Endothelial cell of umbilical vein (primary cell): ENCODE data around the gene FAM83C.
"Not testable (repeated sequence)": the region's sequence is repeated elsewhere in the genome, so short reads cannot be mapped to it uniquely, and the experiment has no call there.

ENCODE experiments used
- CTCF ChIP-seq, 2 donors: IDR thresholded peaks; 1 replicate in 1 of 2; 2 replicates in 1 of 2; pipeline ENCODE4 v1.5.1; 2011; ENCODE audit warnings: low read length in 2 of 2, mild to moderate bottlenecking in 2 of 2, moderate library complexity in 2 of 2, control low read depth in 1 of 2, inconsistent platforms in 1 of 2, low read depth in 1 of 2; ENCODE audit not compliant: insufficient read depth in 1 of 2; ENCODE audit errors: extremely low read depth in 1 of 2
- EZH2 ChIP-seq: IDR thresholded peaks from 2 replicates; pipeline ENCODE4 v1.6.1; 2012; ENCODE audit warnings: borderline replicate concordance, low read depth, mild to moderate bottlenecking, moderate library complexity, low read length, inconsistent platforms; ENCODE audit not compliant: severe bottlenecking
- GATA2 ChIP-seq: IDR thresholded peaks from 2 replicates; pipeline ENCODE4 v1.7.0; 2011; ENCODE audit warnings: low read depth, mild to moderate bottlenecking, moderate library complexity, mixed read lengths, low read length; ENCODE audit not compliant: insufficient read length, insufficient read depth
- JUN ChIP-seq: IDR thresholded peaks from 2 replicates; pipeline ENCODE4 v1.6.1; 2011; ENCODE audit warnings: borderline replicate concordance, low read depth; ENCODE audit not compliant: insufficient read length, insufficient read depth
- MAX ChIP-seq: IDR thresholded peaks from 2 replicates; pipeline ENCODE4 v1.6.1; 2011; ENCODE audit not compliant: insufficient read depth, insufficient read length
- POLR2A ChIP-seq: IDR thresholded peaks from 2 replicates; pipeline ENCODE4 v1.6.1; 2012; ENCODE audit warnings: low read depth, mild to moderate bottlenecking, control low read depth, low read length
- POLR2AphosphoS5 ChIP-seq: IDR thresholded peaks from 2 replicates; pipeline ENCODE4 v1.6.1; 2012; ENCODE audit warnings: low read depth, mild to moderate bottlenecking, control low read depth, low read length, moderate library complexity; ENCODE audit not compliant: insufficient read depth

DNA sequence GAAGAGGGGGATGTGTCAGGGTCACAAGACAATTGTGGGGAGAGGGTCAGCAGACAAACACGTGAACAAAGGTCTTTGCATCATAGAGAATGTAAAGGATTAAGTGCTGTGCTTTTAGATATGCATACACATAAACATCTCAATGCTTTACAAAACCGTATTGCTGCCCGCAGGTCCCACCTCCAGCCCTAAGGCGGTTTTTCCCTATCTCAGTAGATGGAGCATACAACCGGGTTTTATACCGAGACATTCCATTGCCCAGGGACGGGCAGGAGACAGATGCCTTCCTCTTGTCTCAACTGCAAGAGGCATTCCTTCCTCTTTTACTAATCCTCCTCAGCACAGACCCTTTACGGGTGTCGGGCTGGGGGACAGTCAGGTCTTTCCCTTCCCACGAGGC is 29.9 kb downstream of the FAM83C start:
- not testable (repeated sequence) for TF ChIP-seq POLR2A; CTCF (IDR thresholded peaks at IDR 0.05; ENCODE audit: extremely low read depth in 1 of 2, insufficient read depth in 1 of 2, low read depth in 1 of 2, low read length in 2 of 2); MAX; POLR2AphosphoS5; EZH2; JUN; GATA2
